KOPT-K1 (cell line): ENCODE results near the gene TMEM131.

Experiments
- H3K27ac ChIP-seq: fragments of 200-600 bp; sonication (generic); 2 replicates; pipeline ENCODE4 v1.5.1; 2016; ENCODE audit warnings: antibody characterized with exemption, mild to moderate bottlenecking, low read depth, low read length; ENCODE audit not compliant: poor library complexity, severe bottlenecking
- H3K36me3 ChIP-seq: fragments of 200-600 bp; sonication (generic); 2 replicates; pipeline ENCODE4 v1.5.1; 2017; ENCODE audit warnings: antibody characterized with exemption, mild to moderate bottlenecking, low read length, moderate library complexity; ENCODE audit not compliant: insufficient read depth
- H3K9me3 ChIP-seq: fragments of 200-600 bp; sonication (generic); 2 replicates; pipeline ENCODE4 v1.5.1; 2017; ENCODE audit warnings: antibody characterized with exemption, low read length, mild to moderate bottlenecking; ENCODE audit not compliant: insufficient read depth, poor library complexity, severe bottlenecking

The TMEM131 gene

DNA sequence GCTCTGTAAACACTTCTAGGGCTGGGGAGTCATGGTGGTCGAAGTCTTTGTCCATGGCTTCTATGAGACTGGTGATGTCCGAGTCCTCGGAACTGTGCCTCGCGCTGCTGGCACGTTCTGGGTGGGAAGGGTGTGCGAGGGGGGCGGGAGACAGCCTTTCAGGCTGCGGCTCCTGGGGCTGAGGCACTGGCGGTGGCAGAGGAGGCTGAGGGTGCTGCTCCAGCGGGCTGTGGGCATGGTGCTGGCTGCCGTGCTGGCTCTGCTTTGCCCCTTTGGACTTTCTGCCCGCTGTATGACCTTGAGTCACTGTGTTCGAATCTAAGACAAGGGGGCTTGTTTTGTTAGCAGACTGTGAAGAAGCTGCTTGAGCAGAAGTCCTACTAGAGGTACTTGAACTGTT is 203.3 kb downstream of the TMEM131 start:
- H3K9me3 ChIP-seq: no peaks in the 10 kb centered on the region
- H3K36me3 ChIP-seq: peaks cover 46% of the 10 kb centered on the region
- H3K27ac ChIP-seq: no peak overlapping the region

DNA sequence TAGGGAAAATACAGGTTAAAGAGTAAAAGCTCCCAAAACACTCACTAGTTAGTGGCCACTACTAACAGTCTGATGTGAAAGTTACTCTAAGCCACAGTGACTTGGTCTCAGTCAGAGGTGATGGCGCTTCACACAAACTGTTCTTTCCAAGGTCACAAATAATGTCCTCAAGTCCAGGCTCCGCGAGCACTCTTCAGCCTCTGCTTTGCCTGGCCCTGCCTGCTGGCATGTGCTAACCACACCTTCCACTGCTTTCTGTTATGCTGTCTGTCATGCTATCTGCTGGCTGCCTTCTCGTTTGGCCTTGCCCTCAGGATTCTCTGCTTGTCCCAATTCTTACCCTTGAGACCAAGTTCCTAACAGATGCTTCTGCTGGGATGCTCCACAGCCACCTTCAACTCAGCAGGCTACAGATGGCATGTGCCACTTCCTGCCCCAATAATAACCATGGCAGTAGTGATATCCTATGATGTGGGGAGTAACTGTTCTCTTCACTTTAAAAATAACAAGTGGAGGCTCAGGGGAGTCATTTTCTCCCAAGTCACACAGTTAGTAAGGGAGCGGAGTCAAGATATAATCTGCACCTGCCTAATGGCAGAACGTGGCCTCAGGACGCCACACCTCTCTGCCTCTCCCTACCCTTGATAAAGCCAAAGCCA is 206.6 kb downstream of the TMEM131 start:
- H3K36me3 ChIP-seq: peaks cover 35% of the 10 kb centered on the region
- peak overlapping the region; percentile 56 for H3K27ac ChIP-seq
- H3K9me3 ChIP-seq: no peaks in the 10 kb centered on the region

- H3K9me3 ChIP-seq: no peaks in the 10 kb centered on the region
- peaks cover 8% of the 10 kb centered on the region; the same call in 1 of the 2 replicates for H3K36me3 ChIP-seq
- H3K27ac ChIP-seq: no peak overlapping the region
These were observed 209.9 kb downstream of the TMEM131 start for GRCh38 chr2:97785818-97786217.

- H3K27ac ChIP-seq: no peak overlapping the region
- no peaks in the 10 kb centered on the region for H3K9me3 ChIP-seq
- peaks cover 4% of the 10 kb centered on the region; the same call in 1 of the 2 replicates for H3K36me3 ChIP-seq
These were observed 210.8 kb downstream of the TMEM131 start for GRCh38 chr2:97784953-97785352.

DNA sequence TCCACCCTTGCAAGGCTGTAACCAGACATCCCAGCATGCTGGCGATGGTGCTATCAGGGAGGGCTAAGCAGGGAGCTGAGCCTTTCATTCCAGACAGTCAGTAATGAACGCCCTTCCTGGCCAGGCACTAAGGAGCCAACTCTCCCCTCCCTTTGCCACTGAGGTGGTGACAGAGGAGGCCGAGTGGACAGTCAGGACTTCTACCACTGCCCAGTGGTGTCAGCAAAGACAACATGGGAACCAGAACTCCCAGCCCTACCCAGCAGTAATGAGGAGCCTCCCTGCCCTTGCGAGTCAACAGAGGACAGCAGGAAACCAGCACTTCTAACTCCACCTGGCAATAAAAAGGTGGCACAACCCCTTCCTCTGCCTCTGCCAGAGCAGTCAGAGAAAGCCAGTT is 213.8 kb downstream of the TMEM131 start:
- Histone ChIP-seq H3K36me3 (peaks cover 8% of the 10 kb centered on the region; the same call in 1 of the 2 replicates), H3K9me3 (no peaks in the 10 kb centered on the region), H3K27ac (no peak overlapping the region)

GRCh38 chr2:97779141-97779540 is 216.6 kb downstream of the TMEM131 start:
- H3K36me3 ChIP-seq: peaks cover 20% of the 10 kb centered on the region
- H3K9me3 ChIP-seq: no peaks in the 10 kb centered on the region
- no peak overlapping the region for H3K27ac ChIP-seq

DNA sequence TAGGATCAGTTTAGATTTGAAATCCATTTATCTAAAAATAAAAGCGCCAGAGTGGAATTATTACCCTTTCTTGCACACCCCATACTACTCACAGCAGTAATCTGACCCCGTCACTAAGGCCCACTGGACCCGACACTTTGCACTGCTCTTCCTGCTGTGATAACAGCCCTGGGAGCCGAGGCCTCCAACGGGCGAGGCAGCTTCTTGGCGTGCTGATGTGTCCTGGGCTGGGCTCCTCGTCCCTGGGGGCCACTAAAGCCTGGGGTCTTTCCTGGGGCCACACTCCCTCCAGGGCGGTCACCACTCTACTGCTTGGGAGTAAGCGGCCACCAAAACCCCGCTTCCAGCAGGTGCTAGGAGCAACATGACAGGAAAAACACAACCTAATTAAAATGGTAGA is 220.7 kb downstream of the TMEM131 start:
- Histone ChIP-seq H3K9me3 (no peaks in the 10 kb centered on the region), H3K36me3 (peaks cover 50% of the 10 kb centered on the region), H3K27ac (no peak overlapping the region)

DNA sequence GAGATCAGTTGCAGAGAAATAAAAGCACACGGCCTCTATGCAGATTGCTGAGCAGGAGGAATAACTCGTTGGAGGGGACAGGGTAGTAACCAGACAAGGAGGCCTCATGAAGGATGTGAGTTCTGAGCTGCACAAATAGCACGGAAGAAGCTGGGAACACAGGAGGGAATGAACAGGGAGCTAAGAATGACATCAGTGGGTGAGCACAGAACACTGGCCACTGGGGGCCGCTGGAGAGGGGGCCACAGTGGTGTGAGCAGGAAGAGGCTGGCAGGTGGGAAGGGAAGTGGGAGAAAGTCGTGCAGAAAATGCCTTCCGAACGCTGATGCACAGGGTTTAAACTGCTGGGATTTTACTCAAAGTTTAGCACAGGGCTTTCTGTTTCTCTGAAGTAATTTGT is 221.3 kb downstream of the TMEM131 start:
- Histone ChIP-seq H3K9me3 (no peaks in the 10 kb centered on the region), H3K27ac (no peak overlapping the region), H3K36me3 (peaks cover 50% of the 10 kb centered on the region)

DNA sequence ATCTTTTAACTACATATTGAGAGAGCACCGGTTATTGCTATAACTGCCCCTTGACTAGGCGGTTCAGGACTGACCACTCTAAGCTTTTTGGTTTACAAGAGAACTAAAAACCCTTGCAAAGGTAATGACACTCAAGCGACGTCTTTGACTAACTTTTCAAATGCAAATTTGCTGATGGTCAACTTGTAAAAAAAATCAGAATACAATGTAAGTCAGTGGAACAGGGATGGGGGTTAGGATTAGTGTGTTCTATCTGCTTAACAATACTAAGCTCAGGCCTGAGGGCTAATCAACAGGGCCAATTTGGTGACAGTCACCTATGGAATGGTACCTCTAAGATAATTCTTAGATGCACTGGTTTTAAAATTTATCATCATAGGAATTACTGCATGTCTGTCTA is 225.3 kb downstream of the TMEM131 start:
- no peak overlapping the region for H3K27ac ChIP-seq
- no peaks in the 10 kb centered on the region for H3K9me3 ChIP-seq
- H3K36me3 ChIP-seq: peaks cover 57% of the 10 kb centered on the region

GRCh38 chr2:97769711-97770110 is 226.0 kb downstream of the TMEM131 start:
- Histone ChIP-seq H3K27ac (no peak overlapping the region), H3K36me3 (peaks cover 58% of the 10 kb centered on the region), H3K9me3 (no peaks in the 10 kb centered on the region)

GRCh38 chr2:97769308-97769707 is 226.4 kb downstream of the TMEM131 start:
- H3K27ac ChIP-seq: no peak overlapping the region
- H3K9me3 ChIP-seq: no peaks in the 10 kb centered on the region
- H3K36me3 ChIP-seq: peaks cover 58% of the 10 kb centered on the region

DNA sequence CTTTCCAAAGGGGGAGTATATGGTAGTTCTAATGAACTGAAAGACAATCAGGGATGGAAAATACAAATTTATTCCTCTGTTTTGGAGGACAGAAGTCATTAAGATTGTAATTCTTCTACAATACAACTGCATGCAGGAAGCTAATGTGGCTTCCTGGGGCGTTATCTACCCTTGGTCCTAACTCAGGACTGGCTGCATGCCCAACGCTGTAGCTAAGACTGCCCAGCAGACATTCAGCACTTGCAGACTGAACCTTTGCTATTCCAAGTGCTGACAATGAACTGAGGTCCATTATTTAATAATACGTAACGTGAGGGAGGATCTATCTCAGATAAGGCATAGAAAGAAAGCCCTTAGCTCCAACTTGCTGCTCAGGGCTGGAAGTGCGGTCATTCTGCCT is 229.2 kb downstream of the TMEM131 start:
- H3K36me3 ChIP-seq: peaks cover 44% of the 10 kb centered on the region
- H3K27ac ChIP-seq: no peak overlapping the region
- no peaks in the 10 kb centered on the region for H3K9me3 ChIP-seq

DNA sequence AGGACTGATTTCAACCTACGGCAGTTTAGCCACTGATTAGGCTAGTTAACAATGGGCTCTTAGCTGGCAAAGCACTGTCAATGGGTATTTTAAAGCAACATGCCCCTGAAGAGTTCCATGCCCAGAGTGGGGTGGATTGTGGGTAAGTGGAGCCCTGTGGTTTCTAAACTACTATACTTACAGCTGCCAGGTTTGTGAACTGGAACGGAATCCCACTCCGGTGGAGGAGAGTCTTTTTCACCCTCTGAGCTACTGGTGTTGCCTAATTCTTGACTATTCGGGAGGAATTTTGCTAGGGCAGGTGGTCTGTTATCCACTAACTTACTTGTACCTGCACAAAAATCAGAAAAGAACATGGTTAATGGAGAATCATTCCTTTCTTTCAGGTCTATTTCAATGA is 229.8 kb downstream of the TMEM131 start:
- Histone ChIP-seq H3K36me3 (peaks cover 45% of the 10 kb centered on the region), H3K9me3 (no peaks in the 10 kb centered on the region), H3K27ac (no peak overlapping the region)

DNA sequence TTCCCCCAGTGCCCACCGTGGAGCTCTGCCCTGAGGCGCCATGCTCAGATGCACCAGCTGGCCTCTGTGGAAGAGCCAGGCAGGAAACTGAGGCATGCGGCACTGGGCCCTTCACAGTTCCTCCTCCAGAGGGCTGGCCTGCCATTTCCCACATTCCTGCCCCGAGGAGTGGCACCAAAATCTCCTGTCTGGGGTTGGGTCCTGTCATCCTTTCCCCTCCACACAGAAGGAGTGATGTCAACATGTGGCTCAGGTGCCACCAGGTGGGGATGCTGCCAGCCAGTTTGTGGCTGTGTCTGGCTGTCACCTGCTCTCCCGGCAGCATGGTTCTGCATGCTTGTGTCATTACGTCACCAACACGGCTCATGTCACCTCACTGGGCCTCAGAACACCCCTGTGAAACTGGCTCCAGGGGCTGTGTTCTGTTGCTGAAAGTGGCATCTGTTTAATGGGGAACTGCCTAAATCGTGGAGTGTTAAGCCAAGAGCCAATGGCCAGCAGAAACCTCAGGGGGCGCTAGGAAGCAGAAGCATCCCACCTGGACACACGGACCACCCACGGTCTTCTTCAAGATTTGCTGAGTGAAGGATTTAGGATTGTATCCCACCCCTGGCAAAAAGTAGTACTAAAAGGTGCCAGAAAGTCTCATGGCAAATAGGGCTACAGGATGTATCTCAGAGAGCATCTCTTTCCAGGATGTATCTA is 231.0 kb downstream of the TMEM131 start:
- H3K36me3 ChIP-seq: peaks cover 54% of the 10 kb centered on the region
- H3K27ac ChIP-seq: no peak overlapping the region
- H3K9me3 ChIP-seq: no peaks in the 10 kb centered on the region

DNA sequence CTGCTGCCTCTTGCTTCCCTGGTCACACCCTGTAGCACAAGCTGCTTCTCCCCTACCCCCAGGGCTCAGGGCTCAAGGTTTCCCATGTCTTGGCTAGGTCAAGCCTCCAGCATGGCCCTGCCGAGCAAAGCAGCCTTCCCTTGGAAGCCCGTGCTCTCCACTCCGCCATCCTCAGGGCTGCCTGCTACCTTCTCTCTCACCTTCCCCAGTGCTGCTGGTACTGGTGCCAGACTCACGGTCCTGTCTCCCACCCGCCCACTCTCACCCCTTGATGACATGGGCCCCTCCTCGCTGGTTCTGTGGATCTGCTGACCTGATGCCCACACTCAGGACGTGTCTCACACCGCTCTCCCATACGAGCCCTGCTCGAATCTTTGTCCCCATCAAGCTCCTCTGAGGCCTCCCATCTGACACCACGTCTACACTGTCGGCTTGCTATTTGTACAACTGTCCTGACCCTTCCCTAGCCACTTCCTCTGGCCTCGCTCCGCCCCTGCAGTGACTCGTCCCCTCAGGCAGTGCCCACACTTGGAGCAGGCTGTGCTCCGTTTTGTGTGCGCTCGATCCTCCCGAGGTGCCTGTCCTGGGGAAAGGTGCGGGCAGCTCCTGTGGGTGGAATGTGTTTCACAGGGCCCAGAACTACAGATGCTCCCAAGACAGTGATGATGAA is 232.4 kb downstream of the TMEM131 start:
- Histone ChIP-seq H3K9me3 (no peaks in the 10 kb centered on the region), H3K36me3 (peaks cover 68% of the 10 kb centered on the region), H3K27ac (no peak overlapping the region)
